Hepatocyte (in vitro differentiated cells): ENCODE data around the gene ADAMTS3. TPM values are rescaled to one million over a fixed set of nuclear protein-coding genes. Genes with fewer than 3 reads are reported as not detected.

ENCODE experiments used
- DNase-seq: peaks from one replicate; pipeline ENCODE4 v3.0.0-alpha.2; 2016; ENCODE audit warnings: low spot score
- H2AFZ ChIP-seq: fragments of 200-600 bp; sonication (generic); 2 replicates; pipeline ENCODE4 v1.6.0; 2016; ENCODE audit warnings: antibody characterized with exemption, mild to moderate bottlenecking
- H3K27ac ChIP-seq: fragments of 200-600 bp; sonication (generic); 2 replicates; pipeline ENCODE4 v1.5.1; 2016; ENCODE audit warnings: mild to moderate bottlenecking
- H3K27me3 ChIP-seq: fragments of 200-600 bp; sonication (generic); 2 replicates; pipeline ENCODE4 v1.6.1; 2016
- H3K36me3 ChIP-seq: fragments of 200-600 bp; sonication (generic); replicated peaks from 2 replicates; pipeline ENCODE4 v1.5.1; 2016; ENCODE audit warnings: low read depth; ENCODE audit not compliant: insufficient read depth
- H3K4me1 ChIP-seq: fragments of 200-600 bp; sonication (generic); 2 replicates; pipeline ENCODE4 v1.5.1; 2016; ENCODE audit warnings: mild to moderate bottlenecking, moderate library complexity; ENCODE audit not compliant: insufficient read depth
- H3K4me2 ChIP-seq: fragments of 200-600 bp; sonication (generic); 2 replicates; pipeline ENCODE4 v1.6.0; 2016
- H3K4me3 ChIP-seq: fragments of 200-600 bp; sonication (generic); 2 replicates; pipeline ENCODE4 v1.5.1; 2016; ENCODE audit warnings: mild to moderate bottlenecking
- H3K79me2 ChIP-seq: fragments of 200-600 bp; sonication (generic); 2 replicates; pipeline ENCODE4 v1.6.0; 2017; ENCODE audit warnings: mild to moderate bottlenecking
- H3K9me2 ChIP-seq: fragments of 200-600 bp; sonication (generic); replicated peaks from 2 replicates; pipeline ENCODE4 v1.6.0; 2017; ENCODE audit warnings: mild to moderate bottlenecking; ENCODE audit not compliant: insufficient read depth
- H3K9me3 ChIP-seq: fragments of 200-600 bp; sonication (generic); 2 replicates; pipeline ENCODE4 v1.5.1; 2016; ENCODE audit warnings: low read depth, mild to moderate bottlenecking
- H4K20me1 ChIP-seq: fragments of 200-600 bp; sonication (generic); 2 replicates; pipeline ENCODE4 v1.6.0; 2016; ENCODE audit warnings: mild to moderate bottlenecking; ENCODE audit not compliant: insufficient read depth, poor library complexity, severe bottlenecking
- CTCF ChIP-seq: fragments of 200-600 bp; sonication (generic); IDR thresholded peaks from 2 replicates; pipeline ENCODE4 v1.5.1; 2016; ENCODE audit warnings: antibody characterized with exemption, mild to moderate bottlenecking; ENCODE audit not compliant: poor library complexity
- EZH2 ChIP-seq: fragments of 200-600 bp; sonication (generic); IDR thresholded peaks from 2 replicates; pipeline ENCODE4 v1.6.1; 2016; ENCODE audit warnings: antibody characterized with exemption, mild to moderate bottlenecking, borderline replicate concordance
- EZH2phosphoT487 ChIP-seq: fragments of 200-600 bp; sonication (generic); IDR thresholded peaks from one replicate; pipeline ENCODE4 v1.6.1; 2018; ENCODE audit warnings: antibody characterized with exemption, mild to moderate bottlenecking, low read depth, moderate library complexity; ENCODE audit not compliant: unreplicated experiment, severe bottlenecking
- WGBS: methylation state at CpG from one replicate; pipeline ENCODE4 v1.1.6; 2016; ENCODE audit warnings: low lambda C conversion rate; ENCODE audit errors: missing lambda C conversion rate; 5-methylcytosine and 5-hydroxymethylcytosine counted together
- polyA plus RNA-seq: library from polyadenylated mRNA; unstranded; fragments of >200 nt; fragmentation: Nextera tagmentation; extraction: Ambion mirVana; gene quantifications from 2 replicates; pipeline ENCODE4 v1.2.1, GENCODE V29; 2016
- total RNA-seq: library from RNA; depleted of rRNA; stranded (reverse); fragments of >200 nt; gene quantifications from 2 replicates; pipeline ENCODE4 v1.2.3, GENCODE V29; 2014

The ADAMTS3 gene
- total and polyA plus RNA-seq, 2 experiments from 2014 or later = 0.59 to 5.8 TPM

- no peak overlapping the region for H3K4me2 ChIP-seq
- no peak overlapping the region for H3K4me3 ChIP-seq
- H3K79me2 ChIP-seq = no peaks in the 10 kb centered on the region
- no peaks in the 10 kb centered on the region for H3K9me2 ChIP-seq
- no peak overlapping the region for H2AFZ ChIP-seq
- peaks cover 5% of the 10 kb centered on the region for H3K4me1 ChIP-seq
- DNase-seq = no peak
- TF ChIP-seq EZH2phosphoT487 (no peak), CTCF (no peak), EZH2 (no peak)
- H3K36me3 ChIP-seq = no peaks in the 10 kb centered on the region
- H3K27ac ChIP-seq = no peak overlapping the region
- WGBS = 90% methylated on average over 3 of the region's 3 CpGs
- no peaks in the 10 kb centered on the region for H3K9me3 ChIP-seq
- no peaks in the 10 kb centered on the region for H4K20me1 ChIP-seq
- H3K27me3 ChIP-seq = no peaks in the 10 kb centered on the region
Measured at GRCh38 chr4:72522440-72522839, 46.6 kb downstream of the ADAMTS3 start.

- no peaks in the 10 kb centered on the region for H3K27me3 ChIP-seq
Measured at GRCh38 chr4:72513227-72513626, 55.8 kb downstream of the ADAMTS3 start.

GRCh38 chr4:72507860-72508419, 61.1 kb downstream of the ADAMTS3 start:
- Histone ChIP-seq H3K27me3 (no peaks in the 10 kb centered on the region), H3K9me3 (no peaks in the 10 kb centered on the region), H3K36me3 (no peaks in the 10 kb centered on the region), H3K79me2 (no peaks in the 10 kb centered on the region), H3K4me2 (no peak overlapping the region), H3K4me1 (no peaks in the 10 kb centered on the region), H3K9me2 (no peaks in the 10 kb centered on the region), H4K20me1 (no peaks in the 10 kb centered on the region), H2AFZ (no peak overlapping the region), H3K27ac (no peak overlapping the region), H3K4me3 (no peak overlapping the region)
- 89% methylated on average over 1 of the region's 1 CpG for WGBS
- DNase-seq = no peak
- TF ChIP-seq EZH2 (no peak), EZH2phosphoT487 (no peak), CTCF (no peak)

More at GRCh38 chr4:72513227-72513626, 55.8 kb downstream of the ADAMTS3 start:
- no peaks in the 10 kb centered on the region for H3K36me3 ChIP-seq
- H3K4me2 ChIP-seq = no peak overlapping the region
- no peaks in the 10 kb centered on the region for H4K20me1 ChIP-seq
- H3K9me3 ChIP-seq = no peaks in the 10 kb centered on the region
- TF ChIP-seq CTCF (no peak), EZH2phosphoT487 (no peak), EZH2 (no peak)
- H3K4me3 ChIP-seq = no peak overlapping the region
- H3K4me1 ChIP-seq = no peaks in the 10 kb centered on the region
- H3K27ac ChIP-seq = no peak overlapping the region
- no peaks in the 10 kb centered on the region for H3K9me2 ChIP-seq
- DNase-seq = no peak
- H2AFZ ChIP-seq = no peak overlapping the region
- no peaks in the 10 kb centered on the region for H3K79me2 ChIP-seq
- WGBS = 89% methylated on average over 2 of the region's 2 CpGs

- WGBS = 50% methylated on average over 2 of the region's 2 CpGs
- Histone ChIP-seq H3K4me1 (no peaks in the 10 kb centered on the region), H3K79me2 (no peaks in the 10 kb centered on the region), H3K4me2 (no peak overlapping the region), H3K9me2 (no peaks in the 10 kb centered on the region), H3K4me3 (no peak overlapping the region), H3K27me3 (no peaks in the 10 kb centered on the region), H2AFZ (no peak overlapping the region), H4K20me1 (no peaks in the 10 kb centered on the region), H3K9me3 (no peaks in the 10 kb centered on the region), H3K27ac (no peak overlapping the region), H3K36me3 (no peaks in the 10 kb centered on the region)
- TF ChIP-seq EZH2phosphoT487 (no peak), CTCF (no peak), EZH2 (no peak)
- no peak for DNase-seq
Measured at GRCh38 chr4:72507167-72507566, 61.9 kb downstream of the ADAMTS3 start.
